Right lobe of liver (tissue), 4 donors: ENCODE data around the gene KSR2.

Experiments used
- POLR2A ChIP-seq: fragments of 450-650 bp; IDR thresholded peaks from one replicate; pipeline ENCODE4 v1.6.1; 2017; ENCODE audit warnings: antibody characterized with exemption, mild to moderate bottlenecking
- TF ChIP-seq, protein P1 (sequence below), 4 donors: fragments of 200-600 bp in 3 of 4; fragments of 450-650 bp in 1 of 4; IDR thresholded peaks; one replicate each; pipeline versions ENCODE4 v1.5.1 to v1.8.0; 2016 to 2022; ENCODE audit warnings: antibody characterized with exemption in 4 of 4, mild to moderate bottlenecking in 2 of 4
- donor health status: DM: no; HTN: no; CAD: no.
- donor health status: DM: no; HTN: no; CAD: no.
- donor health status: DM: no; HTN: yes; CAD: no.

DNA sequence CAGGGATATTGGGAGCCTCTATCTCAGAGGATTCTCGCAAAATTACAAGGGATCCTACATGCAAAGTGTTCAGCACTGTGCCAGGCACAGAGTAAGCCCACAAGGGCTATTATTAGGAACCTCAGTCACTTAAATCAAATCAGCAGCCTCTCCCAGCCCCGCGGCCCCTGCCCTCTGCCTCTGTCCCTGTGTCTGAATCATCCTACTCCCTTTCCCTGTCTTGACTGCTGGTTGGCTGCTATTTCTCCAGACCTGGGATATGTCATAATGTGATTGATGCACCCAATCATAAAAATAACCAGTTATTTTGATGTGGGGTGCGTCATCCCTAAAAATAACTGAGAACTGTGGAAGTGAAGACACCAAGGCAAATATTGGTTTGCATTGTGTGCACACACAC, 176.3 kb downstream of the KSR2 start:
- TF ChIP-seq, protein P1, sequence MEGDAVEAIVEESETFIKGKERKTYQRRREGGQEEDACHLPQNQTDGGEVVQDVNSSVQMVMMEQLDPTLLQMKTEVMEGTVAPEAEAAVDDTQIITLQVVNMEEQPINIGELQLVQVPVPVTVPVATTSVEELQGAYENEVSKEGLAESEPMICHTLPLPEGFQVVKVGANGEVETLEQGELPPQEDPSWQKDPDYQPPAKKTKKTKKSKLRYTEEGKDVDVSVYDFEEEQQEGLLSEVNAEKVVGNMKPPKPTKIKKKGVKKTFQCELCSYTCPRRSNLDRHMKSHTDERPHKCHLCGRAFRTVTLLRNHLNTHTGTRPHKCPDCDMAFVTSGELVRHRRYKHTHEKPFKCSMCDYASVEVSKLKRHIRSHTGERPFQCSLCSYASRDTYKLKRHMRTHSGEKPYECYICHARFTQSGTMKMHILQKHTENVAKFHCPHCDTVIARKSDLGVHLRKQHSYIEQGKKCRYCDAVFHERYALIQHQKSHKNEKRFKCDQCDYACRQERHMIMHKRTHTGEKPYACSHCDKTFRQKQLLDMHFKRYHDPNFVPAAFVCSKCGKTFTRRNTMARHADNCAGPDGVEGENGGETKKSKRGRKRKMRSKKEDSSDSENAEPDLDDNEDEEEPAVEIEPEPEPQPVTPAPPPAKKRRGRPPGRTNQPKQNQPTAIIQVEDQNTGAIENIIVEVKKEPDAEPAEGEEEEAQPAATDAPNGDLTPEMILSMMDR (IDR thresholded peaks at IDR 0.05): no peak
- TF ChIP-seq POLR2A: no peak
